Thyroid gland (tissue), 4 donors: ENCODE data around the gene DEFB113. TPM values are rescaled to one million over a fixed set of nuclear protein-coding genes. Genes with fewer than 3 reads are reported as not detected.

ENCODE experiments used
- DNase-seq, 2 donors: peaks; one replicate each; pipeline ENCODE4 v3.0.0-alpha.2; 2019
- H3K27ac ChIP-seq, 3 donors: fragments of 200-600 bp; sonication (generic); 1 replicate in 2 of 3; 2 replicates in 1 of 3; pipeline ENCODE4 v1.5.1; 2016 to 2019; ENCODE audit warnings: mild to moderate bottlenecking in 1 of 3, moderate library complexity in 1 of 3
- H3K27me3 ChIP-seq: fragments of 200-600 bp; sonication (generic); one replicate; pipeline ENCODE4 v1.5.1; 2019
- H3K36me3 ChIP-seq, 2 donors: fragments of 200-600 bp; sonication (generic); one replicate each; pipeline ENCODE4 v1.5.1; 2016 to 2019
- H3K4me1 ChIP-seq, 2 donors: fragments of 200-600 bp; sonication (generic); one replicate each; pipeline ENCODE4 v1.5.1; 2017 to 2019
- H3K4me3 ChIP-seq, 3 donors: fragments of 200-600 bp; sonication (generic); replicated peaks in 1 of 3; 1 replicate in 2 of 3; 2 replicates in 1 of 3; pipeline ENCODE4 v1.5.1; 2016; ENCODE audit warnings: mild to moderate bottlenecking in 1 of 3
- H3K9me3 ChIP-seq: fragments of 200-600 bp; sonication (generic); one replicate; pipeline ENCODE4 v1.5.1; 2017
- CTCF ChIP-seq, 6 experiments: fragments of 200-600 bp in 3 of 6; fragments of 450-650 bp in 3 of 6; sonication (generic) in 3 of 6; IDR thresholded peaks; one replicate each; pipeline ENCODE4 v1.5.1; 2016 to 2019; ENCODE audit warnings: antibody characterized with exemption in 6 of 6, mild to moderate bottlenecking in 2 of 6, inconsistent platforms in 1 of 6, moderate library complexity in 1 of 6
- POLR2A ChIP-seq, 2 donors: fragments of 450-650 bp; IDR thresholded peaks; one replicate each; pipeline ENCODE4 v1.6.1; 2017; ENCODE audit warnings: antibody characterized with exemption in 2 of 2, mild to moderate bottlenecking in 2 of 2, moderate library complexity in 1 of 2
- WGBS, 2 donors: methylation state at CpG; one replicate each; pipeline ENCODE4 v1.1.5; 2017; 5-methylcytosine and 5-hydroxymethylcytosine counted together
- intact Hi-C: fragments of 100-400 bp; cut with DNase I; formaldehyde crosslinking; loops from one replicate; pipeline ENCODE4 v1.15.1; 2023
- total RNA-seq, 4 donors: library from RNA; depleted of rRNA; stranded (reverse); fragments of >200 nt; gene quantifications; one replicate each; pipeline ENCODE4 v1.2.3, GENCODE V29; 2016

Gene DEFB113
- not detected for total RNA-seq

DNA sequence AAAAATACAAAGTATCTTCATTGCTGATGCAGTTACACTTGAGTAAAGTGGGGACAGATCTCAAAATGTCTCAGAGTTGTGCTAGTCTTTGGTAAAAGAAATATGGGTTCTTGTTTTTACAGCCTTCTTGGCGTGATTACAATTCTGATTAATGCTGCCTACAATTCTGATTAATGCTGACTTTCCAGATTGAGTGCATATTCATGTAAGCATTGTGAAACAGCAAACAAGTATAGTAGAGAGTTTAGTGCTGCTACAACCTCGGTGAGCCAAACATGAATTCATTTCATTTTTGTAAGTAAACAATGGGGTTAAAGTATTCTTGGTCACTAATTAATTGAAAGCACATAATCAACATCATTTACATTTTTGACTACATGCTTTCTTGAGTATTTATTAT is at the start of gene DEFB113:
TSS of gene DEFB113 (minus strand) at position 21 of the 400 bp plus-strand sequence. CDS start at position 21, 0 bp downstream.
- Histone ChIP-seq H3K4me3 (no peak within 1 kb of the TSS), H3K4me1 (no peaks in the 10 kb centered on the region), H3K9me3 (no peaks in the 10 kb centered on the region), H3K36me3 (no peaks in the 10 kb centered on the region), H3K27me3 (no peaks in the 10 kb centered on the region), H3K27ac (no peak within 1 kb of the TSS)
- intact Hi-C loops: no loop called here
- WGBS, 2 donors: 62 to 73% methylated on average over 2 of the region's 2 CpGs
- TF ChIP-seq CTCF (IDR thresholded peaks at IDR 0.05): no peak
- no peak for TF ChIP-seq POLR2A (IDR thresholded peaks at IDR 0.05)
- DNase-seq: no peak

DNA sequence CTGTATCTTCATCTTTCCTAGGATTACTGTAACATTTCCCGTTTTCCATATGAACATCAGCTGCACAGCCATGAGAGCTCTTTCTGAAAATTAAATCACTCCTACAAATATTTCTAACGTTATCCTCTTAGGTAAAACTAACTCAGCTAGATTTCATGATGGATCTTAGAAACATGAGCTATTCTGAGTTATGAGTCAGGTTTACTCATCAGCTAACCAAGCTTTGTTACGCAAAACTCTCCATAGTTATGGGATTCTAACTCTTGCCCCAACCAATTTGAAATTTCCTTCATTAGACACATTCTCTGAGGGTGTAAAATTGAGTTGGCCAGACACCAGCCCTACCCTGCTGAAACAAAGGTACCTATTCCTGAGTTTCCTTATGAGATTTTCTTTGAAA is 38.4 kb upstream of the DEFB113 start:
- Histone ChIP-seq H3K27me3 (no peaks in the 10 kb centered on the region), H3K27ac (no peak overlapping the region), H3K4me3 (no peak overlapping the region), H3K9me3 (no peaks in the 10 kb centered on the region), H3K36me3 (no peaks in the 10 kb centered on the region), H3K4me1 (no peaks in the 10 kb centered on the region)
- intact Hi-C loops: no loop called here
- no peak for TF ChIP-seq CTCF (IDR thresholded peaks at IDR 0.05)
- 82 to 86% methylated on average over 3 of the region's 3 CpGs for WGBS, 2 donors
- no peak for DNase-seq

GRCh38 chr6:50003139-50003538 is 33.7 kb upstream of the DEFB113 start:
- H3K36me3 ChIP-seq: no peaks in the 10 kb centered on the region
- no peak overlapping the region for H3K27ac ChIP-seq
- H3K27me3 ChIP-seq: no peaks in the 10 kb centered on the region
- H3K4me3 ChIP-seq: no peak overlapping the region
- DNase-seq: no peak
- intact Hi-C loops: no loop called here
- no peaks in the 10 kb centered on the region for H3K9me3 ChIP-seq
- TF ChIP-seq POLR2A (IDR thresholded peaks at IDR 0.05): no peak
- TF ChIP-seq CTCF (IDR thresholded peaks at IDR 0.05): no peak
- no peaks in the 10 kb centered on the region for H3K4me1 ChIP-seq
- WGBS, 2 donors: 66 to 67% methylated on average over 3 of the region's 3 CpGs

DNA sequence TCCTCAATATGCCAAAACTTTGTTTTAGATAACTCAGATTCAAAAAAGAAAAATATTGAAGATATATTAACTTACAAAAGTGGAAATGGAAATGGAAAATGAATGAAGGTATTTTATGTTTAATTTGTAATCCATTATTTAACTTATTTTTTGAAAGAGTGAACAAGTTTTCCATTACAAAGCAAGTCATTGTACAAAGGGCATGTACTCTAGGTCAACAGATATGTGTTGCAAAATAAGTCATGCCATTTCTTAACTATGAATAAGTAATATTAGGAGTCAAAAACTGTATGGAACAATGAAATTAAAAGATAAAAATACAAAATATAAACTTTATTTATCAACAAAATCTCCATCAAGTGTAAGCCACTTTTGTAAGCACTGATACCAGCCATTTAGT is 25.9 kb upstream of the DEFB113 start:
- no peak overlapping the region for H3K27ac ChIP-seq
- intact Hi-C loops: no loop called here
- H3K4me1 ChIP-seq: no peaks in the 10 kb centered on the region
- TF ChIP-seq CTCF (IDR thresholded peaks at IDR 0.05): no peak
- no peak for TF ChIP-seq POLR2A (IDR thresholded peaks at IDR 0.05)
- H3K9me3 ChIP-seq: no peaks in the 10 kb centered on the region
- DNase-seq: no peak
- no peaks in the 10 kb centered on the region for H3K27me3 ChIP-seq
- no peaks in the 10 kb centered on the region for H3K36me3 ChIP-seq
- no peak overlapping the region for H3K4me3 ChIP-seq

- no peak overlapping the region for H3K4me3 ChIP-seq
- H3K4me1 ChIP-seq: no peaks in the 10 kb centered on the region
- WGBS, 2 donors: 54 to 76% methylated on average over 2 of the region's 2 CpGs
- no peaks in the 10 kb centered on the region for H3K36me3 ChIP-seq
- no peak for TF ChIP-seq CTCF (IDR thresholded peaks at IDR 0.05)
- no peak for TF ChIP-seq POLR2A (IDR thresholded peaks at IDR 0.05)
- intact Hi-C loops: no loop called here
- no peak overlapping the region for H3K27ac ChIP-seq
- H3K9me3 ChIP-seq: no peaks in the 10 kb centered on the region
- DNase-seq: no peak
- no peaks in the 10 kb centered on the region for H3K27me3 ChIP-seq
Observed at GRCh38 chr6:49988900-49989299, 19.5 kb upstream of the DEFB113 start.
